Left cardiac atrium (tissue), 4 donors: ENCODE results near the gene CDK14. TPM values are rescaled to one million over a fixed set of nuclear protein-coding genes. Genes with fewer than 3 reads are reported as not detected.
"Not testable (repeated sequence)": the region's sequence is repeated elsewhere in the genome, so short reads cannot be mapped to it uniquely, and the experiment has no call there.

Experiments
- ATAC-seq, 2 donors: fragments of 200-7000 bp; cut with Tn5 transposase; one replicate each; pipeline ENCODE4 v1.9.1; 2020; ENCODE audit warnings: mild to moderate bottlenecking in 2 of 2, moderate library complexity in 2 of 2
- DNase-seq: peaks from one replicate; pipeline ENCODE4 v3.0.0-alpha.2; 2020
- intact Hi-C, 2 donors: fragments of 100-400 bp; cut with DNase I; formaldehyde crosslinking; loops; one replicate each; pipeline versions ENCODE4 v1.14.1 to v1.15.1; 2022 to 2023
- total RNA-seq, 2 donors: library from RNA; stranded (reverse); fragmentation: NEBNext Ultra II Directional; extraction: Animal tissue kit (Norgen Biotek cat#: 25700); gene quantifications; one replicate each; pipeline ENCODE4 v1.2.1, GENCODE V29; 2021
- donor health status: DM: no; HTN: yes; CAD: no.
- donor health status: DM: no; HTN: yes; CAD: no; lungs with severe emphysema.
- donor health status: DM: yes; HTN: yes; CAD: no.
- donor health status: Dilated cardiomyopathy.

The CDK14 gene
- total RNA-seq, 2 donors from 2014 or later: 35.9 to 53.5 TPM

GRCh38 chr7:90735611-90736280 lies 139.6 kb downstream of the CDK14 start:
- ATAC-seq, DNase-seq, intact Hi-C loops: not testable (repeated sequence)

- intact Hi-C loops: no loop called here
- DNase-seq: no peak
- no peak for ATAC-seq
Measured at GRCh38 chr7:90736316-90736715, 140.2 kb downstream of the CDK14 start.

GRCh38 chr7:90736968-90737939 lies 141.1 kb downstream of the CDK14 start:
- ATAC-seq (no peak), DNase-seq (no peak)
- intact Hi-C loops: no loop called here

GRCh38 chr7:90738249-90738648 lies 142.1 kb downstream of the CDK14 start:
- ATAC-seq (no peak), DNase-seq (no peak)
- intact Hi-C loops: no loop called here

GRCh38 chr7:90739716-90740115 lies 143.6 kb downstream of the CDK14 start:
- intact Hi-C loops: no loop called here
- no peak for DNase-seq
- ATAC-seq: no peak

GRCh38 chr7:90740386-90740785 lies 144.3 kb downstream of the CDK14 start:
- ATAC-seq: no peak
- no peak for DNase-seq
- intact Hi-C loops: no loop called here

- intact Hi-C loops: no loop called here
- DNase-seq (no peak), ATAC-seq (no peak)
Measured at GRCh38 chr7:90743626-90744025, 147.5 kb downstream of the CDK14 start.

GRCh38 chr7:90747516-90747915 lies 151.4 kb downstream of the CDK14 start:
- DNase-seq (no peak), ATAC-seq (no peak)
- intact Hi-C loops: no loop called here

- DNase-seq (no peak), ATAC-seq (no peak)
- intact Hi-C loops: no loop called here
Measured at GRCh38 chr7:90749262-90749661, 153.1 kb downstream of the CDK14 start.

GRCh38 chr7:90749774-90750173 lies 153.7 kb downstream of the CDK14 start:
- DNase-seq (no peak), ATAC-seq (no peak)
- intact Hi-C loops: no loop called here

GRCh38 chr7:90751595-90751994 lies 155.5 kb downstream of the CDK14 start:
- intact Hi-C loops: no loop called here
- DNase-seq (no peak), ATAC-seq (no peak)

- no peak for DNase-seq
Measured at GRCh38 chr7:90752051-90752450, 155.9 kb downstream of the CDK14 start.

GRCh38 chr7:90755041-90755440 lies 158.9 kb downstream of the CDK14 start:
- ATAC-seq (no peak), DNase-seq (no peak)
- intact Hi-C loops: no loop called here

More at GRCh38 chr7:90752051-90752450, 155.9 kb downstream of the CDK14 start:
- intact Hi-C loops: no loop called here
- no peak for ATAC-seq

GRCh38 chr7:90756366-90756765 lies 160.2 kb downstream of the CDK14 start:
- intact Hi-C loops: no loop called here
- no peak for ATAC-seq

GRCh38 chr7:90757565-90757950 lies 161.4 kb downstream of the CDK14 start:
- DNase-seq, ATAC-seq, intact Hi-C loops: not testable (repeated sequence)

More at GRCh38 chr7:90756366-90756765, 160.2 kb downstream of the CDK14 start:
- no peak for DNase-seq

GRCh38 chr7:90758933-90759562 lies 162.9 kb downstream of the CDK14 start:
- ATAC-seq (no peak), DNase-seq (no peak)
- intact Hi-C loops: no loop called here

- intact Hi-C loops: no loop called here
- DNase-seq (no peak), ATAC-seq (no peak)
Measured at GRCh38 chr7:90759710-90760109, 163.6 kb downstream of the CDK14 start.

- intact Hi-C loops: no loop called here
- DNase-seq (no peak), ATAC-seq (no peak)
Measured at GRCh38 chr7:90760892-90761291, 164.8 kb downstream of the CDK14 start.

GRCh38 chr7:90761584-90761983 lies 165.5 kb downstream of the CDK14 start:
- ATAC-seq (no peak), DNase-seq (no peak)
- intact Hi-C loops: no loop called here

GRCh38 chr7:90763108-90763507 lies 167.0 kb downstream of the CDK14 start:
- intact Hi-C loops: no loop called here
- ATAC-seq (no peak), DNase-seq (no peak)
